Measurements from ENCODE around the gene NLK. TPM values are rescaled to one million over a fixed set of nuclear protein-coding genes. Genes with fewer than 3 reads are reported as not detected.
"Not testable (repeated sequence)": the region's sequence is repeated elsewhere in the genome, so short reads cannot be mapped to it uniquely, and the experiment has no call there.

Gene NLK
- total RNA-seq, 2 donors from 2014 or later: 19.8 to 37.0 TPM

- Histone ChIP-seq H3K27ac (no peak overlapping the region), H3K4me3 (no peak overlapping the region), H3K4me1 (replicated peaks) (no peaks in the 10 kb centered on the region), H3K9me3 (no peaks in the 10 kb centered on the region), H3K36me3 (no peaks in the 10 kb centered on the region), H3K27me3 (replicated peaks; ENCODE audit: insufficient read depth) (no peaks in the 10 kb centered on the region)
- DNase-seq (ENCODE audit: low spot score): no peak
- intact Hi-C loops (cut with DNase I): no loop called here
- TF ChIP-seq, protein P1, sequence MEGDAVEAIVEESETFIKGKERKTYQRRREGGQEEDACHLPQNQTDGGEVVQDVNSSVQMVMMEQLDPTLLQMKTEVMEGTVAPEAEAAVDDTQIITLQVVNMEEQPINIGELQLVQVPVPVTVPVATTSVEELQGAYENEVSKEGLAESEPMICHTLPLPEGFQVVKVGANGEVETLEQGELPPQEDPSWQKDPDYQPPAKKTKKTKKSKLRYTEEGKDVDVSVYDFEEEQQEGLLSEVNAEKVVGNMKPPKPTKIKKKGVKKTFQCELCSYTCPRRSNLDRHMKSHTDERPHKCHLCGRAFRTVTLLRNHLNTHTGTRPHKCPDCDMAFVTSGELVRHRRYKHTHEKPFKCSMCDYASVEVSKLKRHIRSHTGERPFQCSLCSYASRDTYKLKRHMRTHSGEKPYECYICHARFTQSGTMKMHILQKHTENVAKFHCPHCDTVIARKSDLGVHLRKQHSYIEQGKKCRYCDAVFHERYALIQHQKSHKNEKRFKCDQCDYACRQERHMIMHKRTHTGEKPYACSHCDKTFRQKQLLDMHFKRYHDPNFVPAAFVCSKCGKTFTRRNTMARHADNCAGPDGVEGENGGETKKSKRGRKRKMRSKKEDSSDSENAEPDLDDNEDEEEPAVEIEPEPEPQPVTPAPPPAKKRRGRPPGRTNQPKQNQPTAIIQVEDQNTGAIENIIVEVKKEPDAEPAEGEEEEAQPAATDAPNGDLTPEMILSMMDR (IDR thresholded peaks at IDR 0.05): no peak
- no peak for TF ChIP-seq POLR2A (IDR thresholded peaks at IDR 0.05)
- TF ChIP-seq POLR2AphosphoS5 (IDR thresholded peaks at IDR 0.05): no peak
- 28% methylated on average over 2 of the region's 2 CpGs for WGBS
Observed at GRCh38 chr17:28097901-28098300, 55.4 kb downstream of the NLK start.

GRCh38 chr17:28098591-28098990, 56.1 kb downstream of the NLK start:
- H3K4me3 ChIP-seq; H3K9me3 ChIP-seq; H3K4me1 ChIP-seq (replicated peaks); H3K36me3 ChIP-seq; intact Hi-C loops (cut with DNase I); H3K27me3 ChIP-seq (replicated peaks; ENCODE audit: insufficient read depth); DNase-seq (ENCODE audit: low spot score); H3K27ac ChIP-seq: not testable (repeated sequence)
- WGBS: 96% methylated on average over 12 of the region's 12 CpGs

GRCh38 chr17:28100251-28100650, 57.8 kb downstream of the NLK start:
- DNase-seq (ENCODE audit: low spot score): no peak
- TF ChIP-seq POLR2AphosphoS5 (IDR thresholded peaks at IDR 0.05): no peak
- no peak for TF ChIP-seq POLR2A (IDR thresholded peaks at IDR 0.05)
- TF ChIP-seq, protein P1 (IDR thresholded peaks at IDR 0.05): no peak
- Histone ChIP-seq H3K36me3 (no peaks in the 10 kb centered on the region), H3K27ac (no peak overlapping the region), H3K4me3 (no peak overlapping the region), H3K9me3 (no peaks in the 10 kb centered on the region), H3K27me3 (replicated peaks; ENCODE audit: insufficient read depth) (no peaks in the 10 kb centered on the region), H3K4me1 (replicated peaks) (no peaks in the 10 kb centered on the region)
- whole genome bisulfite sequencing: 46% methylated on average over 1 of the region's 1 CpG
- intact Hi-C loops (cut with DNase I): no loop called here

DNA sequence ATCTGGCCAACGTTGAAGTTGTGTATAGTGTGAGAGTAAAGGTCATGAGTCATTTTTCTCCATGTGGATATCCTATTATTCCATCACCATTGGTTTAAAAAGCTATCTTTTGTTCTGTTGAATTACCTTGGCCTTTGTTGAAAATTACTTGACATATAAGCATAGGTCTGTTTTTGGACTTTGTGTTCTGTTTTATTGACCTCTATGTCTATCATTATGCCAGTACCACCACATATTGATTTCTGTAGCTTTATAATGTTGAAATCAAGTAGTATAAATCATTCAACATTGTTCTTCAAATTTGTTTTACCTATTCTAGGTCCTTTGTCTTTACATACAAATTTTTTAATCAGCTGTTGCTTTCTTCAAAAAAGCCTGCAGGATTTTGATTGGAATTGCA, 58.5 kb downstream of the NLK start:
- TF ChIP-seq, protein P1 (IDR thresholded peaks at IDR 0.05): no peak
- TF ChIP-seq POLR2A (IDR thresholded peaks at IDR 0.05) (no peak), POLR2AphosphoS5 (IDR thresholded peaks at IDR 0.05) (no peak)
- DNase-seq (ENCODE audit: low spot score): no peak

GRCh38 chr17:28101919-28102318, 59.4 kb downstream of the NLK start:
- H3K27ac ChIP-seq: no peak overlapping the region
- intact Hi-C loops (cut with DNase I): no loop called here
- no peak for DNase-seq (ENCODE audit: low spot score)
- no peak overlapping the region for H3K4me3 ChIP-seq
- H3K4me1 ChIP-seq (replicated peaks): no peaks in the 10 kb centered on the region
- H3K36me3 ChIP-seq: no peaks in the 10 kb centered on the region
- H3K27me3 ChIP-seq (replicated peaks; ENCODE audit: insufficient read depth): no peaks in the 10 kb centered on the region
- TF ChIP-seq, protein P1 (IDR thresholded peaks at IDR 0.05): no peak
- no peak for TF ChIP-seq POLR2A (IDR thresholded peaks at IDR 0.05)
- no peak for TF ChIP-seq POLR2AphosphoS5 (IDR thresholded peaks at IDR 0.05)
- H3K9me3 ChIP-seq: no peaks in the 10 kb centered on the region

More for the DNA sequence above, 58.5 kb downstream of the NLK start:
- no peak overlapping the region for H3K27ac ChIP-seq
- H3K36me3 ChIP-seq: no peaks in the 10 kb centered on the region
- WGBS: 93% methylated on average over 1 of the region's 1 CpG
- H3K9me3 ChIP-seq: no peaks in the 10 kb centered on the region
- no peak overlapping the region for H3K4me3 ChIP-seq
- H3K27me3 ChIP-seq (replicated peaks; ENCODE audit: insufficient read depth): no peaks in the 10 kb centered on the region
- no peaks in the 10 kb centered on the region for H3K4me1 ChIP-seq (replicated peaks)
- intact Hi-C loops (cut with DNase I): no loop called here
